Thoracic aorta (tissue), 2 donors: ENCODE measurements around the gene TRPM2. TPM values are rescaled to one million over a fixed set of nuclear protein-coding genes. Genes with fewer than 3 reads are reported as not detected.

ENCODE experiments used
- ATAC-seq: fragments of 150-250 bp; one replicate; pipeline ENCODE4 v1.8.0; 2017; ENCODE audit warnings: low read depth; ENCODE audit not compliant: insufficient number of reproducible peaks, low FRiP score
- DNase-seq: peaks from one replicate; pipeline ENCODE4 v3.0.0-alpha.2; 2020; ENCODE audit warnings: low spot score
- H3K27ac ChIP-seq, 2 donors: fragments of 200-600 bp; sonication (generic); 1 replicate in 1 of 2; 2 replicates in 1 of 2; pipeline ENCODE4 v1.5.1; 2016; ENCODE audit warnings: mild to moderate bottlenecking in 2 of 2, moderate library complexity in 2 of 2
- H3K27me3 ChIP-seq: fragments of 200-600 bp; sonication (generic); replicated peaks from 2 replicates; pipeline ENCODE4 v1.6.0; 2016; ENCODE audit warnings: mild to moderate bottlenecking; ENCODE audit not compliant: insufficient read depth
- H3K36me3 ChIP-seq: fragments of 200-600 bp; sonication (generic); one replicate; pipeline ENCODE4 v1.5.1; 2016
- H3K4me1 ChIP-seq, 2 donors: fragments of 200-600 bp; sonication (generic); 1 replicate in 1 of 2; 2 replicates in 1 of 2; pipeline versions ENCODE4 v1.5.1 to v1.6.0; 2016; ENCODE audit warnings: low read depth in 2 of 2, mild to moderate bottlenecking in 1 of 2; ENCODE audit not compliant: control insufficient read depth in 1 of 2
- H3K4me3 ChIP-seq: fragments of 200-600 bp; sonication (generic); 2 replicates; pipeline ENCODE4 v1.5.1; 2016; ENCODE audit warnings: mild to moderate bottlenecking
- H3K9me3 ChIP-seq: fragments of 200-600 bp; sonication (generic); 2 replicates; pipeline ENCODE4 v1.5.1; 2016
- CTCF ChIP-seq: fragments of 200-600 bp; sonication (generic); IDR thresholded peaks from one replicate; pipeline ENCODE4 v1.5.1; 2019; ENCODE audit warnings: antibody characterized with exemption
- total RNA-seq, 2 donors: library from RNA; depleted of rRNA; stranded (reverse); fragments of >200 nt; gene quantifications; one replicate each; pipeline versions ENCODE4 v1.1.0 to v1.2.3, GENCODE V29; 2016

TRPM2 gene
- total RNA-seq, 2 donors from 2014 or later: 10.4 to 12.9 TPM

- Histone ChIP-seq H3K9me3 (peaks cover 6% of the 10 kb centered on the region), H3K27ac (no peak overlapping the region), H3K4me3 (no peak overlapping the region), H3K36me3 (no peaks in the 10 kb centered on the region), H3K4me1 (no peaks in the 10 kb centered on the region), H3K27me3 (no peaks in the 10 kb centered on the region)
- TF ChIP-seq CTCF: no peak
- DNase-seq: no peak
- no peak for ATAC-seq
Measured at GRCh38 chr21:44425895-44426662, 72.7 kb downstream of the TRPM2 start.

GRCh38 chr21:44426663-44427191, 73.3 kb downstream of the TRPM2 start:
- H3K27me3 ChIP-seq: no peaks in the 10 kb centered on the region
- no peaks in the 10 kb centered on the region for H3K4me1 ChIP-seq
- no peaks in the 10 kb centered on the region for H3K36me3 ChIP-seq
- ATAC-seq (no peak), DNase-seq (no peak)
- no peak for TF ChIP-seq CTCF
- H3K27ac ChIP-seq: no peak overlapping the region
- H3K4me3 ChIP-seq: no peak overlapping the region
- peaks cover 6% of the 10 kb centered on the region for H3K9me3 ChIP-seq

GRCh38 chr21:44427241-44428120, 74.1 kb downstream of the TRPM2 start:
- Histone ChIP-seq H3K4me1 (no peaks in the 10 kb centered on the region), H3K36me3 (no peaks in the 10 kb centered on the region), H3K9me3 (peaks cover 6% of the 10 kb centered on the region), H3K27me3 (no peaks in the 10 kb centered on the region), H3K4me3 (no peak overlapping the region), H3K27ac (no peak overlapping the region)
- DNase-seq: no peak
- TF ChIP-seq CTCF: no peak
- ATAC-seq: no peak

- no peaks in the 10 kb centered on the region for H3K27me3 ChIP-seq
- no peak overlapping the region for H3K4me3 ChIP-seq
- ATAC-seq: no peak
- no peak for TF ChIP-seq CTCF
- H3K36me3 ChIP-seq: no peaks in the 10 kb centered on the region
- no peaks in the 10 kb centered on the region for H3K4me1 ChIP-seq
- peaks cover 6% of the 10 kb centered on the region for H3K9me3 ChIP-seq
- DNase-seq: no peak
- no peak overlapping the region for H3K27ac ChIP-seq
Measured at GRCh38 chr21:44428281-44428960, 75.0 kb downstream of the TRPM2 start.
